ENCODE results near the gene GLI1.
"Not testable (repeated sequence)": the region's sequence is repeated elsewhere in the genome, so short reads cannot be mapped to it uniquely, and the experiment has no call there.

The GLI1 gene

GRCh38 chr12:57481671-57482070, 22.1 kb downstream of the GLI1 start:
- H3K4me1 ChIP-seq (ENCODE audit: control insufficient read depth, low read depth, low read length) = peaks cover 9% of the 10 kb centered on the region
- H3K9me3 ChIP-seq (ENCODE audit: control insufficient read depth, low read depth, low read length) = no peaks in the 10 kb centered on the region
- no peaks in the 10 kb centered on the region for H3K36me3 ChIP-seq (ENCODE audit: control insufficient read depth, low read depth, low read length)
- peaks cover 29% of the 10 kb centered on the region for H3K27me3 ChIP-seq (ENCODE audit: control insufficient read depth, insufficient read depth, low read length)
- H3K4me3 ChIP-seq (ENCODE audit: low read length) = no peak overlapping the region
- H3K27ac ChIP-seq (ENCODE audit: low read length) = no peak overlapping the region
- no peak overlapping the region for H3K9ac ChIP-seq (ENCODE audit: low read length)

DNA sequence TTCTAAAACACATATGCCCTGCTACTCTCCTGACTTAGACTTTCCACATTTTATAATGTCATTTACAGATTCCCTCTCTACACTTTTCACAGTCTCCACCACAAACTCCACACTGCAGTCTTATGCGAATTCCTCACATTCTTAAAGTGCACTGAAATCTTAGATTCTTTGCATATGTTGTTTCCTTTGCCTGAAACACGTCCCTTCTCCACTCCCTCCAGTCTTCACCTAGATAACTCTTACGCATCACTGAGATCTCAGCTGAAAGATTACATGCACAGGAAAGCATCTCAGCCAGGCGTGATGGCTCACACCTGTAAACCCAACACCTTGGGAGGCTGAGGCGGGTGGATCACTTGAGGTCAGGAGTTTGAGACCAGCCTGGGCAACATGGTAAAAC, 23.9 kb downstream of the GLI1 start:
- Histone ChIP-seq H3K4me1 (ENCODE audit: control insufficient read depth, low read depth, low read length) (peaks cover 5% of the 10 kb centered on the region), H3K9me3 (ENCODE audit: control insufficient read depth, low read depth, low read length) (no peaks in the 10 kb centered on the region), H3K9ac (ENCODE audit: low read length) (no peak overlapping the region), H3K27me3 (ENCODE audit: control insufficient read depth, insufficient read depth, low read length) (peaks cover 13% of the 10 kb centered on the region), H3K4me3 (ENCODE audit: low read length) (no peak overlapping the region), H3K36me3 (ENCODE audit: control insufficient read depth, low read depth, low read length) (no peaks in the 10 kb centered on the region), H3K27ac (ENCODE audit: low read length) (no peak overlapping the region)

DNA sequence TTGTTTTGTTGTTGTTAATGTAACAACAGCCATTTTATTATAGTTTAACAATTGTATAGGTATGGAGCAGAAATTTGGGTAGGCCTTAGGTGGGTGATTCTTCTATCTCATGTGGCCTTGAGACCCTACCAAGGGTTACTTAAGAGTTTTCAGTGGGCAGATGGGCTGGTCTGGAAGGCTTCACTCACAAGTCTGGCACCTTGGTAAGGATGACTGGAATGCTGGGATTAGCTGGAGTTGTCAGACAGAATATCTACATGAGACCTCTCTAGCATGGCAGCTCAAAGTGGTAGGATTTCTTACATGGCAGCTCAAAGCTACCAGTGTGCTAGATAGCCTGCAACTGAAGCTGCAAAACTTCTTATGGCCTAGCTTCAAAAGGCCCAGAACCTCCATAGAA, 26.1 kb downstream of the GLI1 start:
- H3K36me3 ChIP-seq (ENCODE audit: control insufficient read depth, low read depth, low read length) = peaks cover 19% of the 10 kb centered on the region
- peaks cover 1% of the 10 kb centered on the region for H3K27me3 ChIP-seq (ENCODE audit: control insufficient read depth, insufficient read depth, low read length)
- no peaks in the 10 kb centered on the region for H3K9me3 ChIP-seq (ENCODE audit: control insufficient read depth, low read depth, low read length)
- H3K9ac ChIP-seq (ENCODE audit: low read length) = no peak overlapping the region
- peaks cover 5% of the 10 kb centered on the region for H3K4me1 ChIP-seq (ENCODE audit: control insufficient read depth, low read depth, low read length)
- no peak overlapping the region for H3K27ac ChIP-seq (ENCODE audit: low read length)
- no peak overlapping the region for H3K4me3 ChIP-seq (ENCODE audit: low read length)

- H3K9me3 ChIP-seq (ENCODE audit: control insufficient read depth, low read depth, low read length) = no peaks in the 10 kb centered on the region
- H3K4me3 ChIP-seq (ENCODE audit: low read length) = no peak overlapping the region
- no peaks in the 10 kb centered on the region for H3K27me3 ChIP-seq (ENCODE audit: control insufficient read depth, insufficient read depth, low read length)
- H3K27ac ChIP-seq (ENCODE audit: low read length) = no peak overlapping the region
- peaks cover 5% of the 10 kb centered on the region for H3K4me1 ChIP-seq (ENCODE audit: control insufficient read depth, low read depth, low read length)
- no peak overlapping the region for H3K9ac ChIP-seq (ENCODE audit: low read length)
- H3K36me3 ChIP-seq (ENCODE audit: control insufficient read depth, low read depth, low read length) = peaks cover 32% of the 10 kb centered on the region
Measured at GRCh38 chr12:57487055-57487596, 27.5 kb downstream of the GLI1 start.

DNA sequence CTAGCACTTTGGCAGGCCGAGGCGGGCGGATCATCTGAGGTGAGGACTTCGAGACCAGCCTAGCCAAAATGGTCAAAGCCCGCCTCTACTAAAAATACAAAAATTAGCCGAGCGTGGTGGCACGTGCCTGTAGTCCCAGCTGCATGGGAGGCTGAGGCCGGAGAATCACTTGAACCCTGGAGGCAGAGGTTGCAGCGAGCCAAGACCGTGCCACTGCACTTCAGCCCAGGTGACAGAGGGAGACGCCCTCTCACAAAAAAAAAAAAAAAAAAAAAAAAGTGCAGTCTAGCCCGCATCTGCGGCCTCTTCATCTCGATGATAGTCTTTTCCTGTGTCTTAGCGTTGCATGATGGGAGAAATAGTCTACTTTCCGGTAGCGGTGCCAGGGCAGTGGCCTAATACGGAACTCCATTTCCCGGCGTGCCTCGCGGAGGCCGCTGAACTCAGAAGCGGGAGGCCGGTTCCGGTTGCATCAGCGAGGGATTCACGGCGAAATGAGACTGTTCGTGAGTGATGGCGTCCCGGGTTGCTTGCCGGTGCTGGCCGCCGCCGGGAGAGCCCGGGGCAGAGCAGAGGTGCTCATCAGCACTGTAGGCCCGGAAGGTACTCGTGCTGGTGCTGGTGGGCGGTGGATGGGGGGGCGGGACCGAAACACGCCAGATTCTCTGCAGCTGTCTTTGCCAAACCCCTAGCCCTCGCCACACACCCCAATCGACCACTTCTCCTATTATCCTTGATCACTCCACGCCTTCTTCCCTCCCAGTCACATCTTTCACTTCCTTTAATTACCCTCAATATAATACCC, 28.2 kb downstream of the GLI1 start, which contains the start of gene MARS1:
Gene MARS1, plus strand, starts transcription at position 472 of the 805 bp plus-strand sequence. Its CDS starts 23 bp downstream, at position 495.
- H3K27ac ChIP-seq (ENCODE audit: low read length) = peak within 1 kb of the TSS; percentile 94
- no peaks in the 10 kb centered on the region for H3K9me3 ChIP-seq (ENCODE audit: control insufficient read depth, low read depth, low read length)
- peaks cover 37% of the 10 kb centered on the region for H3K36me3 ChIP-seq (ENCODE audit: control insufficient read depth, low read depth, low read length)
- H3K4me1 ChIP-seq (ENCODE audit: control insufficient read depth, low read depth, low read length) = peaks cover 5% of the 10 kb centered on the region
- H3K27me3 ChIP-seq (ENCODE audit: control insufficient read depth, insufficient read depth, low read length) = no peaks in the 10 kb centered on the region
- peak within 1 kb of the TSS; percentile 99 for H3K4me3 ChIP-seq (ENCODE audit: low read length)
- peak within 1 kb of the TSS; percentile 99 for H3K9ac ChIP-seq (ENCODE audit: low read length)

GRCh38 chr12:57488402-57489156, 29.0 kb downstream of the GLI1 start:
- H3K36me3 ChIP-seq (ENCODE audit: control insufficient read depth, low read depth, low read length) = peaks cover 40% of the 10 kb centered on the region
- no peaks in the 10 kb centered on the region for H3K27me3 ChIP-seq (ENCODE audit: control insufficient read depth, insufficient read depth, low read length)

GRCh38 chr12:57489157-57489641, 29.6 kb downstream of the GLI1 start:
- no peaks in the 10 kb centered on the region for H3K9me3 ChIP-seq (ENCODE audit: control insufficient read depth, low read depth, low read length)
- H3K27ac ChIP-seq (ENCODE audit: low read length) = no peak overlapping the region
- H3K4me1 ChIP-seq (ENCODE audit: control insufficient read depth, low read depth, low read length) = no peaks in the 10 kb centered on the region
- peak overlapping the region; percentile 99 for H3K9ac ChIP-seq (ENCODE audit: low read length)
- peaks cover 42% of the 10 kb centered on the region for H3K36me3 ChIP-seq (ENCODE audit: control insufficient read depth, low read depth, low read length)
- no peaks in the 10 kb centered on the region for H3K27me3 ChIP-seq (ENCODE audit: control insufficient read depth, insufficient read depth, low read length)
- peak overlapping the region; percentile 99 for H3K4me3 ChIP-seq (ENCODE audit: low read length)

More at GRCh38 chr12:57488402-57489156, 29.0 kb downstream of the GLI1 start:
- H3K27ac ChIP-seq (ENCODE audit: low read length) = peak overlapping the region; percentile 94
- peaks cover under 1% of the 10 kb centered on the region for H3K4me1 ChIP-seq (ENCODE audit: control insufficient read depth, low read depth, low read length)
- peak overlapping the region; percentile 99 for H3K9ac ChIP-seq (ENCODE audit: low read length)
- H3K9me3 ChIP-seq (ENCODE audit: control insufficient read depth, low read depth, low read length) = no peaks in the 10 kb centered on the region
- H3K4me3 ChIP-seq (ENCODE audit: low read length) = peak overlapping the region; percentile 99

DNA sequence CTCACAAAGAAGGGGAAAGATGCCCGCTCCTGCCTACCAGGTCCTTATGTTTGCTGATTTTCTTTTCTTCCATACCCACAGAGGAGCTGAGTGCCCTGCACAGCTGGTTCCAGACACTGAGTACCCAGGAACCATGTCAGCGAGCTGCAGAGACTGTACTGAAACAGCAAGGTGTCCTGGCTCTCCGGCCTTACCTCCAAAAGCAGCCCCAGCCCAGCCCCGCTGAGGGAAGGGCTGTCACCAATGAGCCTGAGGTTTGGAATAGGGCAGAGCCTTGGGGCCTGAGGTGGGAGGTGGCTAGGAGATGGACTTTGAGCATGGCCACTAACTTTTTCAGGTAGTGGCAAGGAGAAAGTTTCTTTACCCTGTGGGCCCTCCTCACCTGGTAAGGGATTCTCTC, 30.5 kb downstream of the GLI1 start:
- Histone ChIP-seq H3K27me3 (ENCODE audit: control insufficient read depth, insufficient read depth, low read length) (no peaks in the 10 kb centered on the region), H3K9me3 (ENCODE audit: control insufficient read depth, low read depth, low read length) (no peaks in the 10 kb centered on the region), H3K4me3 (ENCODE audit: low read length) (no peak overlapping the region), H3K27ac (ENCODE audit: low read length) (no peak overlapping the region), H3K9ac (ENCODE audit: low read length) (no peak overlapping the region), H3K36me3 (ENCODE audit: control insufficient read depth, low read depth, low read length) (peaks cover 42% of the 10 kb centered on the region), H3K4me1 (ENCODE audit: control insufficient read depth, low read depth, low read length) (no peaks in the 10 kb centered on the region)

- H3K27ac ChIP-seq (ENCODE audit: low read length) = no peak overlapping the region
Measured at GRCh38 chr12:57491393-57492280, 32.1 kb downstream of the GLI1 start.

DNA sequence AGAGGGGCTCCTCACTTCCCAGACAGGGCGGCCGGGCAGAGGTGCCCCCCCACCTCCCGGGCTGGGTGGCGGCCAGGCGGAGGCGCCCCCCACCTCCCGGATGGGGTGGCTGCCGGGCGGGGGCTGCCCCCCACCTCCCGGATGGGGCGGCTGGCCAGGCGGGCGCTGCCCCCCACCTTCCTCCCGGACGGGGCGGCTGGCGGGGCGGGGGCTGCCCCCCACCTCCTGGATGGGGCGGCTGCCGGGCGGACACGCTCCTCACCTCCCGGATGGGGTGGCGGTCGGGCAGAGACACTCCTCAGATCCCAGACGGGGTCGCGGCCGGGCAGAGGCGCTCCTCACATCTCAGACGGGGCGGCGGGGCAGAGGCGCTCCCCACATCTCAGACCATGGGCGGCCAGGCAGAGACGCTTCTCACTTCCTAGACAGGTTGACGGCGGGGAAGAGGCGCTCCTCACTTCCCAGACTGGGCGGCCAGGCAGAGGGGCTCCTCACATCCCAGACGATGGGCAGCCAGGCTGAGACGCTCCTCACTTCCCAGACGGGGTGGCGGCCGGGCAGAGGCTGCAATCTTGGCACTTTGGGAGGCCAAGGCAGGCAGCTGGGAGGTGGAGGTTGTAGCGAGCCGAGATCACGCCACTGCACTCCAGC, 35.6 kb downstream of the GLI1 start:
- not testable (repeated sequence) for H3K27me3 ChIP-seq (ENCODE audit: control insufficient read depth, insufficient read depth, low read length)
- H3K36me3 ChIP-seq (ENCODE audit: control insufficient read depth, low read depth, low read length) = peaks cover 59% of the 10 kb centered on the region

More at GRCh38 chr12:57491393-57492280, 32.1 kb downstream of the GLI1 start:
- Histone ChIP-seq H3K27me3 (ENCODE audit: control insufficient read depth, insufficient read depth, low read length) (no peaks in the 10 kb centered on the region), H3K36me3 (ENCODE audit: control insufficient read depth, low read depth, low read length) (peaks cover 43% of the 10 kb centered on the region), H3K9ac (ENCODE audit: low read length) (no peak overlapping the region), H3K4me1 (ENCODE audit: control insufficient read depth, low read depth, low read length) (no peaks in the 10 kb centered on the region), H3K9me3 (ENCODE audit: control insufficient read depth, low read depth, low read length) (no peaks in the 10 kb centered on the region), H3K4me3 (ENCODE audit: low read length) (no peak overlapping the region)

More for the DNA sequence above, 35.6 kb downstream of the GLI1 start:
- H3K9me3 ChIP-seq (ENCODE audit: control insufficient read depth, low read depth, low read length); H3K4me1 ChIP-seq (ENCODE audit: control insufficient read depth, low read depth, low read length); H3K4me3 ChIP-seq (ENCODE audit: low read length); H3K9ac ChIP-seq (ENCODE audit: low read length); H3K27ac ChIP-seq (ENCODE audit: low read length): not testable (repeated sequence)

All from iPS-18a (cell line).